Astrocyte (in vitro differentiated cells and primary cell): ENCODE data around the gene CLCF1. TPM values are rescaled to one million over a fixed set of nuclear protein-coding genes. Genes with fewer than 3 reads are reported as not detected.

Experiments used
- DNase-seq: peaks from one replicate; pipeline ENCODE4 v3.0.0-alpha.2; 2010; ENCODE audit warnings: low read depth
- FAIRE-seq: peaks from 2 replicates; lab custom pipeline; 2011; peaks lifted over from hg19 to GRCh38; lab: Jason Lieb, UNC
- H2AFZ ChIP-seq: 2 replicates; pipeline ENCODE4 v1.6.0; 2012; ENCODE audit warnings: low read depth, low read length, inconsistent platforms
- H3K27ac ChIP-seq: 2 replicates; pipeline ENCODE4 v1.5.1; 2011; ENCODE audit warnings: low read depth, low read length, inconsistent platforms
- H3K27me3 ChIP-seq: 2 replicates; pipeline ENCODE4 v1.6.0; 2011; ENCODE audit warnings: low read length, inconsistent platforms; ENCODE audit not compliant: insufficient read depth
- H3K36me3 ChIP-seq: 2 replicates; pipeline ENCODE4 v1.5.1; 2011; ENCODE audit warnings: low read length, inconsistent platforms; ENCODE audit not compliant: insufficient read depth
- H3K4me1 ChIP-seq: 2 replicates; pipeline ENCODE4 v1.5.1; 2011; ENCODE audit warnings: low read length, inconsistent platforms; ENCODE audit not compliant: insufficient read depth
- H3K4me2 ChIP-seq: 2 replicates; pipeline ENCODE4 v1.6.0; 2012; ENCODE audit warnings: low read length, inconsistent platforms
- H3K4me3 ChIP-seq: 2 replicates; pipeline ENCODE4 v1.5.1; 2011; ENCODE audit warnings: low read depth, mild to moderate bottlenecking, low read length, inconsistent platforms; ENCODE audit not compliant: insufficient read depth
- H3K79me2 ChIP-seq: 2 replicates; pipeline ENCODE4 v1.6.0; 2012; ENCODE audit warnings: mild to moderate bottlenecking, low read length, inconsistent platforms; ENCODE audit not compliant: insufficient read depth
- H3K9ac ChIP-seq: 2 replicates; pipeline ENCODE4 v1.6.0; 2012; ENCODE audit warnings: mild to moderate bottlenecking, low read length, inconsistent platforms
- H3K9me3 ChIP-seq: 2 replicates; pipeline ENCODE4 v1.5.1; 2012; ENCODE audit warnings: low read depth, mild to moderate bottlenecking, low read length, inconsistent platforms; ENCODE audit not compliant: insufficient read depth
- H4K20me1 ChIP-seq: 2 replicates; pipeline ENCODE4 v1.6.0; 2012; ENCODE audit warnings: low read length, inconsistent platforms; ENCODE audit not compliant: insufficient read depth
- H3K27ac Mint-ChIP-seq: one replicate; pipeline ENCODE4 v1.8.0; 2021; ENCODE audit warnings: mild to moderate bottlenecking, mixed read lengths; ENCODE audit not compliant: unreplicated experiment
- H3K27me3 Mint-ChIP-seq: one replicate; pipeline ENCODE4 v1.8.0; 2021; ENCODE audit warnings: low read depth, mixed read lengths; ENCODE audit not compliant: unreplicated experiment
- H3K36me3 Mint-ChIP-seq: one replicate; pipeline ENCODE4 v1.8.0; 2021; ENCODE audit warnings: low read depth, mixed read lengths; ENCODE audit not compliant: unreplicated experiment
- H3K4me1 Mint-ChIP-seq: one replicate; pipeline ENCODE4 v1.8.0; 2021; ENCODE audit warnings: low read depth, mixed read lengths; ENCODE audit not compliant: unreplicated experiment
- H3K4me3 Mint-ChIP-seq: one replicate; pipeline ENCODE4 v1.8.0; 2021; ENCODE audit warnings: mild to moderate bottlenecking, moderate library complexity, mixed read lengths; ENCODE audit not compliant: unreplicated experiment
- H3K9me3 Mint-ChIP-seq: one replicate; pipeline ENCODE4 v1.8.0; 2021; ENCODE audit warnings: mild to moderate bottlenecking, mixed read lengths; ENCODE audit not compliant: unreplicated experiment
- EZH2 ChIP-seq: IDR thresholded peaks from 2 replicates; pipeline ENCODE4 v1.6.1; 2012; ENCODE audit warnings: mild to moderate bottlenecking, low read length, inconsistent platforms; ENCODE audit not compliant: insufficient read depth
- total RNA-seq: library from RNA; stranded (reverse); gene quantifications from 2 replicates; pipeline ENCODE4 v1.2.1, GENCODE V29; 2021
- TF ChIP-seq, protein P1 (sequence below): IDR thresholded peaks from 2 replicates; pipeline ENCODE4 v1.5.1; 2011; ENCODE audit warnings: low read depth, mild to moderate bottlenecking, inconsistent platforms, low read length, moderate library complexity; ENCODE audit not compliant: insufficient read depth

Gene CLCF1
- total RNA-seq, 1 donor from 2014 or later = 17.6 TPM

DNA sequence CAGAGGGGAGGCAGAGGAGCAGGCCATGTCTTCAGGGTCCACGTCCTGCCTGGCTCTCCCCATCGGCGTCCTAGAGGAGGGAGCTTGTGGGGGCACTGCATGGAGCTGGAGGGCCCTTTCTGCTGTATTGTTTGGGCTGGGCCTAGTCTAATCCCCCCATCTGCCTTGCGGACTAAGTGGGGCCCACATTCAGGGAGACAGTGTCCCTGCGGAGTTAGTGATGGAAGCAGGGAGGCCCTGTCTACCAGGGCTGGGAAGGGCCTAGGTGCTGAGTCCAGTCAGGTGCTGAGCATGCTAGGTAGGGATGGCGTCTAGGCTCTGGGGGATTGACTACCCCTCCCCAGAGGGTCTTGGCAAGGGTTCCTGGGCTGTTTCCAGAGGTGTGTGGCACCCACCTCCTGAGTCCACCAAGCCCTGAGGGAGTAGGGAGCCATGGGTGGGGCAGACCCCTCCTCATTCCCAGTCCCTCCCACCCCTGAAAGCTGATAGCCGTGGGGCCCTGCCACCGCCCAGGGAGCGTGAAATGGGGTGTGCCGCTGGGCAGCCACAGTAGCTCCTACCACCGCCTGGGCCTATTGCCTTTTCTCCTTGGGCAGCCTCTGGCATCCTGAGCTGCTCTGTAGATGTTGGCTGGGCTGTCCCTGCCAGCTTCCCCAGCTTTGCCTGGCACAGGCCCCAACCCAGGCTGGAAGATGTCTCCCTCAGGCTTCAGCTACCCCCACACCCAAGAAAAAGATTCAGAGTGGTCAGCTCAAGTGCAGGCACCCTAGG, 18.2 kb downstream of the CLCF1 start:
- Histone ChIP-seq H3K4me3 (no peak overlapping the region), H3K36me3 (no peaks in the 10 kb centered on the region), H3K9me3 (no peaks in the 10 kb centered on the region), H3K27ac (peak overlapping the region; percentile 95), H2AFZ (no peak overlapping the region), H3K9ac (peak overlapping the region; percentile 80), H3K4me1 (peaks cover 63% of the 10 kb centered on the region), H3K4me2 (peak overlapping the region; percentile 98), H3K27me3 (no peaks in the 10 kb centered on the region), H3K79me2 (peaks cover 22% of the 10 kb centered on the region), H4K20me1 (peaks cover 9% of the 10 kb centered on the region)
- H3K36me3 Mint-ChIP-seq = peaks cover 2% of the 10 kb centered on the region
- peak overlapping the region; percentile 64 for H3K4me3 Mint-ChIP-seq
- FAIRE-seq = no peak
- no peaks in the 10 kb centered on the region for H3K27me3 Mint-ChIP-seq
- TF ChIP-seq EZH2 = no peak
- TF ChIP-seq, protein P1, sequence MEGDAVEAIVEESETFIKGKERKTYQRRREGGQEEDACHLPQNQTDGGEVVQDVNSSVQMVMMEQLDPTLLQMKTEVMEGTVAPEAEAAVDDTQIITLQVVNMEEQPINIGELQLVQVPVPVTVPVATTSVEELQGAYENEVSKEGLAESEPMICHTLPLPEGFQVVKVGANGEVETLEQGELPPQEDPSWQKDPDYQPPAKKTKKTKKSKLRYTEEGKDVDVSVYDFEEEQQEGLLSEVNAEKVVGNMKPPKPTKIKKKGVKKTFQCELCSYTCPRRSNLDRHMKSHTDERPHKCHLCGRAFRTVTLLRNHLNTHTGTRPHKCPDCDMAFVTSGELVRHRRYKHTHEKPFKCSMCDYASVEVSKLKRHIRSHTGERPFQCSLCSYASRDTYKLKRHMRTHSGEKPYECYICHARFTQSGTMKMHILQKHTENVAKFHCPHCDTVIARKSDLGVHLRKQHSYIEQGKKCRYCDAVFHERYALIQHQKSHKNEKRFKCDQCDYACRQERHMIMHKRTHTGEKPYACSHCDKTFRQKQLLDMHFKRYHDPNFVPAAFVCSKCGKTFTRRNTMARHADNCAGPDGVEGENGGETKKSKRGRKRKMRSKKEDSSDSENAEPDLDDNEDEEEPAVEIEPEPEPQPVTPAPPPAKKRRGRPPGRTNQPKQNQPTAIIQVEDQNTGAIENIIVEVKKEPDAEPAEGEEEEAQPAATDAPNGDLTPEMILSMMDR = no peak
- H3K27ac Mint-ChIP-seq = peak overlapping the region; percentile 99
- DNase-seq = no peak
- no peaks in the 10 kb centered on the region for H3K9me3 Mint-ChIP-seq
- H3K4me1 Mint-ChIP-seq = peaks cover 52% of the 10 kb centered on the region

DNA sequence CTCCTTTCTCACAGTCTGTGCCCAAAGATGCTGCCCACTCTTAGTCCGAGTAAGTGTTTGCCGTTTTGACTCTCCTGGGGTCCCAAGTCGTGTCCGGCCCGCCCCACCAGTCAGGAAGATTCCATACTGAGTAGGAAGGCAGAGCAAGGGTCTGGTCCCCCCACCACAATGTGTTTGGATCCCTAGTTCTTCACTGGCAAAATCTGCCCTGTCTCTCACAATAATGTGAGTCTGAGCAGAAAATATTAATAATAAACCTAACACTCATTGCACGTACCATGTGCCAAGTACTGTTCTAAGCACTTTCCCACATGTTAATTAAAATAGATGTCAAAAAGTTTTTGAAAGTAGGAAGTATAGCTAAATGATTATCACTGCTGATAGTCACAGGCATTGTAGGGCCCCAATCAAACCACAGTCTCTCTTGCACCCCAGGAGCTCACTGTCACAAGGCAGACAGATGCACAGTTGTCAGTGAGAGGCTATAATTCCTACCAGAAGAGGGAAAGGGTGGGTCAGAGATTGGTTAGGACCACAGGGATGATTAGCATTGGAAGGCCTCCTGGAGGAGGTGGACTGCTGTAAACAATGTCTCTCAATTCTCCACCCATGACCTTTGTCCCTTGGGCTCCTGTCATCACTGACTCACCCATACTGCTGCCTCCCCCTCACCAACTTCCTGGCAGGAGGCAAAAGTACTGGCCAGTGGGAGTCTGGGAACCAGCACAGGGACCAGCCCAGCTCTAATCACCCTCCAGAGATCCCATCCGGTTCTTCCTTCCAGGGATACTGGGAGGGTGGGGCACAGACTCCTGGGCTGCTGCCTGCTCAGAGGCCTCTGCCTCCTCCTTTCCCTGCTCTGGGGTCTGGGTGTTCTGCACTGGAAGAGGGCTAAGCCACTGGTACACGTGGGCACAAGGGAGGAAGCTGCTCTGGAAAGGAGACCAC, 19.0 kb downstream of the CLCF1 start:
- H3K36me3 ChIP-seq = no peaks in the 10 kb centered on the region
- peaks cover 57% of the 10 kb centered on the region for H3K4me1 Mint-ChIP-seq
- peak overlapping the region; percentile 27 for H2AFZ ChIP-seq
- peak overlapping the region; percentile 73 for H3K4me3 ChIP-seq
- peaks cover 63% of the 10 kb centered on the region for H3K4me1 ChIP-seq
- peaks cover 22% of the 10 kb centered on the region for H3K79me2 ChIP-seq
- H3K4me3 Mint-ChIP-seq = peak overlapping the region; percentile 85
- DNase-seq (peak; percentile 94), FAIRE-seq (no peak)
- H3K4me2 ChIP-seq = peak overlapping the region; percentile 98
- peaks cover 2% of the 10 kb centered on the region for H3K36me3 Mint-ChIP-seq
- peak overlapping the region; percentile 99 for H3K27ac Mint-ChIP-seq
- peak overlapping the region; percentile 94 for H3K9ac ChIP-seq
- no peaks in the 10 kb centered on the region for H3K9me3 ChIP-seq
- peak overlapping the region; percentile 95 for H3K27ac ChIP-seq
- H3K9me3 Mint-ChIP-seq = no peaks in the 10 kb centered on the region
- H3K27me3 Mint-ChIP-seq = no peaks in the 10 kb centered on the region
- H3K27me3 ChIP-seq = no peaks in the 10 kb centered on the region
- peaks cover 17% of the 10 kb centered on the region for H4K20me1 ChIP-seq
- TF ChIP-seq, protein P1 = peak; percentile 17
- no peak for TF ChIP-seq EZH2
